ENCODE measurements around the gene SLC12A7.

- TF ChIP-seq EP300 (IDR thresholded peaks at IDR 0.05) (no peak), POLR2A (IDR thresholded peaks at IDR 0.05) (no peak)
Observed at GRCh38 chr5:1037123-1037670, 74.7 kb downstream of the SLC12A7 start.

Data from sigmoid colon (tissue), 4 donors.